ENCODE results near the gene CASZ1.
A peak's percentile ranks its signal among the peaks of the same experiment; 100 is the strongest.

CASZ1 gene

GRCh38 chr1:10824821-10825540 lies 28.5 kb upstream of the CASZ1 start:
- DNase-seq, result no peak

- DNase-seq, result no peak
Measured at GRCh38 chr1:10823000-10823401, 26.6 kb upstream of the CASZ1 start.

- DNase-seq, result no peak
Measured at GRCh38 chr1:10821388-10821787, 24.9 kb upstream of the CASZ1 start.

GRCh38 chr1:10820422-10820821 lies 24.0 kb upstream of the CASZ1 start:
- DNase-seq, result no peak

- DNase-seq, result no peak
Measured at GRCh38 chr1:10819198-10819901, 22.9 kb upstream of the CASZ1 start.

- DNase-seq, result no peak
Measured at GRCh38 chr1:10818262-10819197, 22.1 kb upstream of the CASZ1 start.

- DNase-seq, result no peak
Measured at GRCh38 chr1:10816743-10817369, 20.4 kb upstream of the CASZ1 start.

- DNase-seq, result no peak
Measured at GRCh38 chr1:10816233-10816632, 19.8 kb upstream of the CASZ1 start.

- no peak for DNase-seq
Measured at GRCh38 chr1:10815858-10816195, 19.4 kb upstream of the CASZ1 start.

GRCh38 chr1:10814976-10815857 lies 18.8 kb upstream of the CASZ1 start:
- no peak for DNase-seq

- DNase-seq, result no peak
Measured at GRCh38 chr1:10814312-10814711, 17.9 kb upstream of the CASZ1 start.

- no peak for DNase-seq
Measured at GRCh38 chr1:10813799-10814198, 17.4 kb upstream of the CASZ1 start.

- no peak for DNase-seq
Measured at GRCh38 chr1:10812387-10812915, 16.0 kb upstream of the CASZ1 start.

GRCh38 chr1:10808441-10808840 lies 12.0 kb upstream of the CASZ1 start:
- DNase-seq, result no peak

- DNase-seq, result no peak
Measured at GRCh38 chr1:10806966-10807365, 10.5 kb upstream of the CASZ1 start.

- DNase-seq, result no peak
Measured at GRCh38 chr1:10803971-10804820, 7.8 kb upstream of the CASZ1 start.

GRCh38 chr1:10802944-10803715 lies 6.7 kb upstream of the CASZ1 start:
- no peak for DNase-seq

GRCh38 chr1:10800778-10801177 lies 4.3 kb upstream of the CASZ1 start:
- DNase-seq, result no peak

- peak; percentile 54 for DNase-seq
Measured at GRCh38 chr1:10799726-10800125, 3.3 kb upstream of the CASZ1 start.

Data from activated effector memory CD4-positive, alpha-beta T cell treated with anti-CD3 and anti-CD28 coated beads, Interleukin-2, amount 50 U/mL, for 16 hours (primary cell).